Putamen (tissue), 1 donor: Measurements from ENCODE around the gene ETHE1.
A peak's percentile ranks its signal among the peaks of the same experiment; 100 is the strongest.

Experiments
- DNase-seq: peaks from one replicate; pipeline ENCODE4 v3.0.0-alpha.2; 2016; ENCODE audit warnings: low spot score

Gene ETHE1

GRCh38 chr19:43490759-43491158 is 36.2 kb downstream of the ETHE1 start:
- DNase-seq = no peak

GRCh38 chr19:43489979-43490599 is 36.9 kb downstream of the ETHE1 start:
- no peak for DNase-seq

- no peak for DNase-seq
Measured at GRCh38 chr19:43489310-43489709, 37.7 kb downstream of the ETHE1 start.

GRCh38 chr19:43488179-43488578 is 38.8 kb downstream of the ETHE1 start:
- no peak for DNase-seq

- DNase-seq = no peak
Measured at GRCh38 chr19:43486412-43486811, 40.6 kb downstream of the ETHE1 start.

- no peak for DNase-seq
Measured at GRCh38 chr19:43485951-43486350, 41.0 kb downstream of the ETHE1 start.

- DNase-seq = no peak
Measured at GRCh38 chr19:43483281-43483680, 43.7 kb downstream of the ETHE1 start.

- no peak for DNase-seq
Measured at GRCh38 chr19:43482193-43482592, 44.8 kb downstream of the ETHE1 start.

GRCh38 chr19:43481701-43482100 is 45.3 kb downstream of the ETHE1 start:
- no peak for DNase-seq

GRCh38 chr19:43480574-43480973 is 46.4 kb downstream of the ETHE1 start:
- no peak for DNase-seq

GRCh38 chr19:43479961-43480561 is 46.9 kb downstream of the ETHE1 start:
- no peak for DNase-seq

GRCh38 chr19:43479226-43479625 is 47.8 kb downstream of the ETHE1 start:
- no peak for DNase-seq

- DNase-seq = no peak
Measured at GRCh38 chr19:43478323-43478722, 48.7 kb downstream of the ETHE1 start.

GRCh38 chr19:43476606-43477005 is 50.4 kb downstream of the ETHE1 start:
- DNase-seq = no peak

- peak; percentile 88 for DNase-seq
Measured at GRCh38 chr19:43474986-43475705, 51.9 kb downstream of the ETHE1 start.

- DNase-seq = no peak
Measured at GRCh38 chr19:43474487-43474886, 52.5 kb downstream of the ETHE1 start.

- no peak for DNase-seq
Measured at GRCh38 chr19:43471091-43471490, 55.9 kb downstream of the ETHE1 start.

- no peak for DNase-seq
Measured at GRCh38 chr19:43470288-43470687, 56.7 kb downstream of the ETHE1 start.

GRCh38 chr19:43469160-43469480 is 57.9 kb downstream of the ETHE1 start:
- no peak for DNase-seq

GRCh38 chr19:43468354-43469159 is 58.4 kb downstream of the ETHE1 start:
- no peak for DNase-seq

- DNase-seq = no peak
Measured at GRCh38 chr19:43467730-43468129, 59.3 kb downstream of the ETHE1 start.

GRCh38 chr19:43467276-43467675 is 59.7 kb downstream of the ETHE1 start:
- no peak for DNase-seq

- DNase-seq = no peak
Measured at GRCh38 chr19:43466793-43467192, 60.2 kb downstream of the ETHE1 start.
